MV-4-11 (cell line): ENCODE measurements around the gene RIF1.
"Not testable (repeated sequence)": the region's sequence is repeated elsewhere in the genome, so short reads cannot be mapped to it uniquely, and the experiment has no call there.

Experiments used
- DNase-seq: peaks from one replicate; lab custom pipeline; 2025; lab: John Stamatoyannopoulos, UW

Gene RIF1

GRCh38 chr2:151417650-151418049 is 7.9 kb downstream of the RIF1 start:
- no peak for DNase-seq

GRCh38 chr2:151421681-151422080 is 12.0 kb downstream of the RIF1 start:
- not testable (repeated sequence) for DNase-seq

DNA sequence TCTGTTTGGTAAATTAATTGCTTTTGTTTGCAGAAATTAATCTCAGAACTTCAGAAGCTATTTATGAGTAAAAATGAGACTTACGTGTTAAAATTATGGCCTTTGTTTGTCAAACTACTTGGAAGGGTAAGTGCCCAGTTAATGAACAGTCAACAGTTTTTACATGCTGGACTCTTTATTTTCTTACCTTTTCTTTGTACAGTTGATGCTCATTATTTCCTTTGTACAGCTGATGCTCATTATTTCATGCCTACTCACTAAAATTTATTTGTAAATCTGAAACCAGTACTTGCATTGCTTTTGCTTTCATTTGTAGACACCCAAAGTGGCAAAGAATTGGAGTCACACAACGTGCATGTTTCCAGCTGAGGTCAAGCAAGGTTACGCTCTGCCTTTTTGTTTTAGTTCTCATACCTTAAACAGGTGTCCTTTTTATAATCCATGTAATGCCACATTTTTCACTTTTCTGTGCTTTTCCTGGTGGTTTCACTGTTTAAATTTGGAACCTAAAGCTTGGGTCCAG is 13.3 kb downstream of the RIF1 start:
- no peak for DNase-seq

- no peak for DNase-seq
Observed at GRCh38 chr2:151423760-151424159, 14.1 kb downstream of the RIF1 start.

DNA sequence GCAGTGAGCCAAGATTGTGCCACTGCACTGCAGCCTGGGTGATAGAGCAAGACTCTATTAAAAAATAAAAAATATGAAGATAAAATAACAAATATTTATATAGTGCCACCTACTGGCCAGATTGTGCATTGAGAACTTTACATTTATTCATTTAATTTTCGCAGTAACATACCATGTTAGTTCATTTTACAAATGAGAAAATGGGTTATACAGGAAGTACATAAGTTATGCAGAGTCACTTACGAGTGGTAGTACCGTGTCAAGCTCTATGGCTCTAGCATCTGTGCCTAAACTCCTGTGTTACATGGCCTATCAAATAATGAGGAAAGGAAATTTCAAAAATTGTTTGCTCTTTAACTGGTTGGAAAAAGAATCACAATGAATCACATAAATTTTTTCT is 27.9 kb downstream of the RIF1 start:
- no peak for DNase-seq

GRCh38 chr2:151438506-151438905 is 28.8 kb downstream of the RIF1 start:
- DNase-seq = no peak

DNA sequence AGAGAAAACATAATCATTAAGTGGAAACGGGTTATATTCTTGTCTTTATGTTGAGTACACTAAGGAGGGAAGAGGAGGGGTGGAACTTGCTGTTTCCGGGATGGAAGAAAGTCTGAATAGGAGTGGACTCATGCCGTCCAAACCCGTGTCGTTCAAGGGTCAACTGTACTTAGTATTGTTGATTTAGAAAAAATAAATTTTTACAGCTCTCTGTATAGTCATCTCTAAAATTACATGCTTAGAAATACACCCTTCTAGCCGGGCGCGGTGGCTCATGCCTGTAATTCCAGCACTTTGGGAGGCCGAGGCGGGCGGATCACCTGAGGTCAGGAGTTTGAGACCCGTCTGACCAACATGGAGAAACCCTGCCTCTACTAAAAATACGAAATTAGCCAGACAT is 29.4 kb downstream of the RIF1 start:
- no peak for DNase-seq

DNA sequence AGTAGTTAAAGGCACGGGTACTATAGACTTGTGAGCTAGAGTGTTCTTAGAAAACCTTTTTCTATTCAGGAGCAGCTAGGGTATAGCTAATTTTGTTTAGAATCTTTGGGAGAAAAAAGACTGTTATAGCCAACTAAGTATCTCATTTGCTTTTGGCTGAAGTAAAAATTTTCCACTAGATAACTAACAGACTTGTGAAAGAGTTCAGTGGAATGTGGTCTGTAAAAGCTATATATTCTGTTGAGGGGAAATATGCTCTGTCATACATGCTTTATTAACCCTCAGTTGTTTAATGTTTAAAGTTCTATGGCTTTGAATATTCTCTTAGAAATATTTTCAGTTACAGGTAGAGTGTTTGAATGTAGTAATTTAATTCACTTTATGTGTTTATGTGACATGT is 49.7 kb downstream of the RIF1 start:
- no peak for DNase-seq

DNA sequence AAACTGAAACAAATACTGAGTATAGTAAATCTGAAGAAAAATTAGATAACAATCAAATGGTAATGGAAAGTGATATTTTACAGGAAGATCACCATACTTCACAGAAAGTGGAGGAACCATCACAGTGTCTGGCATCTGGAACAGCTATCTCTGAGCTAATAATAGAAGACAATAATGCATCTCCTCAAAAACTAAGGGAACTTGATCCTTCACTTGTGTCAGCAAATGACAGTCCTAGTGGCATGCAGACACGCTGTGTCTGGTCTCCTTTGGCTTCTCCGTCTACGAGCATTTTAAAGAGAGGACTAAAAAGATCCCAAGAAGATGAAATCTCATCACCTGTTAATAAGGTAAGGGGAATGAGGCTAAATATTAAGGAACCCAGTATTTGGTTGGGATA is 56.1 kb downstream of the RIF1 start:
- no peak for DNase-seq

GRCh38 chr2:151470556-151470955 is 60.9 kb downstream of the RIF1 start:
- no peak for DNase-seq

DNA sequence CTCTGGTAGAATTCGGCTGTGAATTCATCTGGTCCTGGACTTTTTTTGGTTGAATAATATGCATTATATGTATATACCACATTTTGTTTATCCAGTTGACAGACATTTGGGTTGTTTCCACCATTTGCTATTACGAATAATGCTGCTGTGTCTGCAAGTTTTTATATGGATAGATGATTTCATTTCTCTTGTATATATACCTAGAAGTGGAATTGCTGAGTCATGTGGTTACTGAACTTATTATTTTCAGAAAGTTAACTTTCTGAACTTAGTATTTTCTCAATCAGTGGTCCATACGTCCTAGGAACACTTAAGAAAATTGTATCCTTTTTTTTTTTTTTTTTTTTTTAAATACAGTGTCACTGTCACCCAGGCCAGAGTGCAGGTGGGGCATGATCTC is 63.3 kb downstream of the RIF1 start:
- no peak for DNase-seq

- DNase-seq = peak; percentile 56
Observed at GRCh38 chr2:151475071-151475470, 65.4 kb downstream of the RIF1 start.

- no peak for DNase-seq
Observed at GRCh38 chr2:151476287-151476686, 66.6 kb downstream of the RIF1 start.

- no peak for DNase-seq
Observed at GRCh38 chr2:151478011-151478410, 68.3 kb downstream of the RIF1 start.

DNA sequence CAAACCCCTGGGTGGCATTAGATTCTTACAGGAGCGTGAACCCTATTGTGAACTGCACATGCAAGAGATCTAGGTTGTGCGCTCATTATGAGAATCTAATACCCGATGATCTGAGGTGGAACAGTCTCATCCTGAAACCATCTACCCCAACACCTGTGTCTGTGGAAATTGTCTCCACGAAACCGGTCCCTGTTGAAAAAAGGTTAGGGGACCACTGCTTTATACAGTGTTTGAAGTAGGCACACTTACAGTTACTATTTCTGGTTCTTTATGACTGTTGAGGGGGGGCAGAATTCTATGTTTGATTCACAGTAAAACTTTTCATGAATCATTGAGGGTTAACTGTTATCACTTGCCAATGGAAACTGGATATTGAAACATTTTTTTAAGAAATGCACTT is 72.0 kb downstream of the RIF1 start:
- DNase-seq = no peak

DNA sequence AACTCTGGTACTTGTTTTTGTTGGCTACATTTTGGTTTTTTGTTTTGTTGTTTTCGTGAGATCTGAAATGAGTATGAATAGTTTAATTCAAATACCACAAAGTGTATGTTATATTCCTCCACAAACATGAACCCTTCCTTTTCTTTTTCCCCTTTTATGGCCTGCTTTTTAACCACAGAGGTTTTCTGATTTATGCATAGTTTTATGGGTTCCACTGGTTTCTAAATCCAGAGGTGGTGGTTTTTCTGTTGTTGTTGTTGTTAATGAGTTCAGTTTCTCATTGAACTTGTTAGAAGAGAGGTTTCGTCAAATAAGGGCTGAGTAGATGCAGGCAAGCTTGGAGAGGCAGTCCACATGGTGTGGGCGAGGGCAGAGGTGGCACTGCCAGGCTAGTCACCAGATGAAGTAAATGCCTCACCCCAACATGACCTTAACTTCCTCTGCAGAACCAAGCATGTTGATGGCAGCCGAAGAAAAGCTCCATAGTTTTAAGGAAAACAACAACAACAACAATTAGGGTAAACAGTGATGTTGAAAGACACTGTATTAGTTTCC is 72.5 kb downstream of the RIF1 start:
- DNase-seq = no peak

- DNase-seq = no peak
Observed at GRCh38 chr2:151483546-151483945, 73.8 kb downstream of the RIF1 start.

GRCh38 chr2:151484100-151484499 is 74.4 kb downstream of the RIF1 start:
- DNase-seq = no peak

DNA sequence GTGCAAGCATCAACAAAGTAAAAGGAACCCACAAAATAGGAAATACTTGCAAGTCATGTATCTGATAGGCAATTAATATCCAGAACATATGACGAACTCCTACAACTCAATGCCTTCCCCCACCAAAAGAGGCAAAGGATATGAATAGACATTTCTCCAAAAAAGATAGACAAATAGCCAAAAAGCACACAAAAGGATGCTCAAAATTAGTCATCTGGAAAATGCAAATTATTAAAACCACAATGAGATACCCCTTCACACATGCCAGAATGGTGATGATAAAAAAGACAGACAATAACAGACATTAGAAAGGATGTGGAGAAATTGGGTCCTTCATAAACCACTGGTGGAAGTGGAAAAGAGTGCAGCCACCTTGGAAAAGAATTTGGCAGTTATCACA is 76.4 kb downstream of the RIF1 start:
- no peak for DNase-seq

GRCh38 chr2:151490276-151490675 is 80.6 kb downstream of the RIF1 start:
- DNase-seq = no peak

GRCh38 chr2:151491496-151491895 is 81.8 kb downstream of the RIF1 start:
- DNase-seq = no peak

GRCh38 chr2:151498178-151498577 is 88.5 kb downstream of the RIF1 start:
- DNase-seq = no peak

GRCh38 chr2:151506170-151506569 is 96.5 kb downstream of the RIF1 start:
- no peak for DNase-seq

GRCh38 chr2:151508519-151508918 is 98.8 kb downstream of the RIF1 start:
- DNase-seq = no peak

DNA sequence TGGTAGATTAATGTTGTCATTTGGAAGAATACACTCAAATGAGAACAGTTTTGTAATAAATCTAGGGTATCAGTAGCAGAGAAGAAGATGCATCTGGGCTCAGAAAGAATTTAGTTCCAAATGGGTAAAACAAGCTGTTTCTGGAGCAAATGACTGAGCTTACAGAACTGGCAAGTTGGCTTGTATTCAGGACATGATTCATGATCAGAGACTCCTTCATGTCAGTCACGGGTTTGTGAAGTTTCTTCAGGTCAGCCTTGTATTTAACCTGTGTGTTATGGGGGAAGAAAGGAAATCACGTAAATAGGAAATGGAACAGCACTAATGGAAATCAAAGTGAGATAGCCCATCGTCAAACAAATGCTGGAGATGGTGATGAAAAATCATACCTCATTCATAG is 109.1 kb downstream of the RIF1 start:
- no peak for DNase-seq
